Measurements from ENCODE around the gene NBEAL1. TPM values are rescaled to one million over a fixed set of nuclear protein-coding genes. Genes with fewer than 3 reads are reported as not detected.
A peak's percentile ranks its signal among the peaks of the same experiment; 100 is the strongest.

The NBEAL1 gene
- total and polyA plus RNA-seq, 10 donors: 3.5 to 34.3 (median 24.2) TPM

DNA sequence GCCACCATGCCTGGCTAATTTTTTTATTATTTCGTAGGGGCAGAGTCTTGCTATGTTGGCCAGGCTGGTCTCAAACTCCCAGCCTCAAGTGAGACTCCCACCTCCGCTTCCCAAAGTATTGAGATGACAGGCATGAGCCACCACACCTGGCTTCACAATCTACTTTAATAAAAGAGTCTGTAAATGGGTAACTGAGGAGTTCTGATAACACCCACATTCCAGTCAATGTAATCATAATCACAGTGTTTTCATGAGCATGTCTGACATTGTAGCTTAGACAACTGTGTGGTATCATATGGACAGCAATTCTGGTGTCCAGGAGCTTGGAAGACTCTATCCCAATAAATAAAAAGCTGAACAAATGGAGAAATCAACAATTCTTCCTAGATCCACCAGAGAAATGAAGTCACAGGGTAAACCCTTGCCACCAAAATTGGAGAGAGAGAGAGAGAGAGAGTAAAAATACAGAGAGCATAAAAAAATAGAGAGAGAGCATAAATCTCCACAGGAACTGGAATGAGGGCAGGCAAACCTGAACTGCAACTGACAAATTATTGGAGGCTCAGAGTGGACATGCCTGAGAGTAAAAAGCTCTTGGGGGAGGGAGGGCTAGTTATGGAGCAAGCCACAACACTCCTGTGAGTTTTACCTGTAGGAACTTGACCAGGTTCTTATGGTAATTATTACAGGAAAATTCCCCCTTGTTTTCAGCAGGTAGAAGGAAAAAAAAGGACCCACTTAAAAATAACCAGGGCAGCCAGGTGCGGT is 12.4 kb upstream of the NBEAL1 start:
- Histone ChIP-seq H3K27me3 (replicated peaks in 1 of 7) (no peaks in the 10 kb centered on the region), H3K27ac (no peak overlapping the region), H3K4me1 (no peaks in the 10 kb centered on the region), H3K9me3 (no peaks in the 10 kb centered on the region), H3K4me3 (no peak overlapping the region), H3K36me3 (no peaks in the 10 kb centered on the region)
- 85 to 95% (median 92%) methylated on average over 3 of the region's 3 CpGs for WGBS, 5 donors
- DNase-seq: no peak
- intact Hi-C loops (cut with DNase I; ENCODE audit: low total_unique reads): no loop called here
- TF ChIP-seq POLR2AphosphoS5 (IDR thresholded peaks at IDR 0.05) (no peak), POLR2A (IDR thresholded peaks at IDR 0.05) (no peak)
- TF ChIP-seq, protein P1, sequence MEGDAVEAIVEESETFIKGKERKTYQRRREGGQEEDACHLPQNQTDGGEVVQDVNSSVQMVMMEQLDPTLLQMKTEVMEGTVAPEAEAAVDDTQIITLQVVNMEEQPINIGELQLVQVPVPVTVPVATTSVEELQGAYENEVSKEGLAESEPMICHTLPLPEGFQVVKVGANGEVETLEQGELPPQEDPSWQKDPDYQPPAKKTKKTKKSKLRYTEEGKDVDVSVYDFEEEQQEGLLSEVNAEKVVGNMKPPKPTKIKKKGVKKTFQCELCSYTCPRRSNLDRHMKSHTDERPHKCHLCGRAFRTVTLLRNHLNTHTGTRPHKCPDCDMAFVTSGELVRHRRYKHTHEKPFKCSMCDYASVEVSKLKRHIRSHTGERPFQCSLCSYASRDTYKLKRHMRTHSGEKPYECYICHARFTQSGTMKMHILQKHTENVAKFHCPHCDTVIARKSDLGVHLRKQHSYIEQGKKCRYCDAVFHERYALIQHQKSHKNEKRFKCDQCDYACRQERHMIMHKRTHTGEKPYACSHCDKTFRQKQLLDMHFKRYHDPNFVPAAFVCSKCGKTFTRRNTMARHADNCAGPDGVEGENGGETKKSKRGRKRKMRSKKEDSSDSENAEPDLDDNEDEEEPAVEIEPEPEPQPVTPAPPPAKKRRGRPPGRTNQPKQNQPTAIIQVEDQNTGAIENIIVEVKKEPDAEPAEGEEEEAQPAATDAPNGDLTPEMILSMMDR (IDR thresholded peaks at IDR 0.05 in 8 of 11, conservative IDR thresholded peaks at IDR 0.05 in 3 of 11): no peak

DNA sequence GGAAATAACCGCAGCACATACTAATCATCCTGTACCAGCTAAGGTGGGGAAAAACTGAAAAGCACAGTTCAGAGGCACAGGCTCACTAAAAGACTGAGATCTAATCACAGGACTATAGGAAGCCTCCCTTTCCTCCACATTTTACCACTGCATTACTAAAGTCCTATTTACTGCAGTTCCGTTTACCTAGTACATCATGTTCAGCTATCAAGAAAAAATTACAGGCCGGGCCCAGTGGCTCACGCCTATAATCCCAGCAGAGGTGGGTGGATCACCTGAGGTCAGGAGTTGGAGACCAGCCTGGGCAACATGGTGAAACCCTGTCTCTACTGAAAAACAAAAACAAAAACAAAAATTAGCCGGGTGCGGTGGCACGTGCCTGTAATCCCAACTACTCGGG is 11.0 kb upstream of the NBEAL1 start:
- no peak overlapping the region for H3K4me3 ChIP-seq
- intact Hi-C loops (cut with DNase I; ENCODE audit: low total_unique reads): no loop called here
- H3K27ac ChIP-seq: no peak overlapping the region
- DNase-seq: no peak
- no peaks in the 10 kb centered on the region for H3K36me3 ChIP-seq
- TF ChIP-seq POLR2AphosphoS5 (IDR thresholded peaks at IDR 0.05): no peak
- TF ChIP-seq POLR2A (IDR thresholded peaks at IDR 0.05): no peak
- TF ChIP-seq, protein P1 (IDR thresholded peaks at IDR 0.05 in 8 of 11, conservative IDR thresholded peaks at IDR 0.05 in 3 of 11): no peak
- no peaks in the 10 kb centered on the region for H3K27me3 ChIP-seq (replicated peaks in 1 of 7)
- WGBS, 5 donors: 90 to 97% (median 96%) methylated on average over 8 of the region's 8 CpGs
- no peaks in the 10 kb centered on the region for H3K9me3 ChIP-seq
- no peaks in the 10 kb centered on the region for H3K4me1 ChIP-seq

DNA sequence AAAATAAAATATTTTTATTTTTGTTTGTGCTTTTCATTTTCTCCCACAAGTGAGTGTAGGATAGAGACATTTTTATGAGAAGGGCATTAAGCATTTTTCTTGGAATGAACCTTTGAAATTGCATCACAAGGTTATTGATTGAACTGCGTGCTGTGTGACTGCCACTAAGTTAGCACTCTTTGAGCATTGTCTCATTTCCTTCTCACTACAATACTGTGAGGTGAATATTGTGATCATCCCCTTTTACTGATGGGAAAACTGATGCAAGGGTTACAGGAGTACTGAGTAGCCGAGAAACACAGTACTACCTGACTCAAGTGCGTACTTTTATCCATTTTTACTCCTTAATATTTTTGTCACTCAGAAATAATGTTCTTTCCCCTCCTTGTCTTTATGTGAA is 2.0 kb downstream of the NBEAL1 start:
- no peaks in the 10 kb centered on the region for H3K36me3 ChIP-seq
- peak overlapping the region in 5 of 8 donors; percentile 19 to 84 (median 73) for H3K4me3 ChIP-seq
- no peaks in the 10 kb centered on the region for H3K27me3 ChIP-seq (replicated peaks in 1 of 7)
- no peaks in the 10 kb centered on the region for H3K9me3 ChIP-seq
- DNase-seq: no peak
- intact Hi-C loops (cut with DNase I; ENCODE audit: low total_unique reads): no loop called here
- TF ChIP-seq POLR2AphosphoS5 (IDR thresholded peaks at IDR 0.05) (no peak), POLR2A (IDR thresholded peaks at IDR 0.05) (no peak)
- TF ChIP-seq, protein P1 (IDR thresholded peaks at IDR 0.05 in 8 of 11, conservative IDR thresholded peaks at IDR 0.05 in 3 of 11): no peak
- H3K27ac ChIP-seq: peak overlapping the region in 3 of 8 donors; percentile 15 to 91 (median 45)
- peaks cover 11 to 64% (median 55%) of the 10 kb centered on the region in 6 donors for H3K4me1 ChIP-seq
- 70 to 87% (median 78%) methylated on average over 3 of the region's 3 CpGs for WGBS, 5 donors

DNA sequence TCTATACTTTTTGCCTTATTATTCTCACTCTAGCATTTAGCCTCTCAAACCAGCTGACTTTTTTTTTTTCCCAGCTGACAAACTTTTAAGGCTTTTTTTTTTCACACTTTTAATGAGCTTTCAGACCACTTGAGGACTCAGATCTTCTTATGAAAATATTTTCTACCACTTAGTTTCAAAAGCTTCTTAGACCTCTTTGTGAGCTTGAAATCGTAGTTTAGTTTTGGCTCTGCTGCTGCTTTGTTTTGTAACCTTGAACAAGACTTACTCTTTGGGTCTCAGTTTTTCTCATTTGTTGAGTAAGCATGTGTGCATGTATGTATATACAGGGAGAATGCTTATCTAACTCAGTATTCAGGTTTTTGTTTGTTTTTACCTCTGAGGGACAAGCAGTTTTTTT is 3.5 kb downstream of the NBEAL1 start:
- H3K9me3 ChIP-seq: no peaks in the 10 kb centered on the region
- no peaks in the 10 kb centered on the region for H3K27me3 ChIP-seq (replicated peaks in 1 of 7)
- H3K36me3 ChIP-seq: no peaks in the 10 kb centered on the region
- peak overlapping the region in 7 of 8 donors; percentile 5 to 84 (median 19) for H3K4me3 ChIP-seq
- H3K4me1 ChIP-seq: peaks cover 11 to 79% (median 55%) of the 10 kb centered on the region in 6 donors
- intact Hi-C loops (cut with DNase I; ENCODE audit: low total_unique reads): no loop called here
- no peak for DNase-seq
- TF ChIP-seq POLR2AphosphoS5 (IDR thresholded peaks at IDR 0.05): no peak
- TF ChIP-seq POLR2A (IDR thresholded peaks at IDR 0.05): no peak
- TF ChIP-seq, protein P1 (IDR thresholded peaks at IDR 0.05 in 8 of 11, conservative IDR thresholded peaks at IDR 0.05 in 3 of 11): no peak
- WGBS, 5 donors: 33 to 50% (median 50%) methylated on average over 1 of the region's 1 CpG
- H3K27ac ChIP-seq: peak overlapping the region in 5 of 8 donors; percentile 14 to 42 (median 26)

All from spleen (tissue), 11 donors.